Lower leg skin (tissue), 3 donors: ENCODE measurements around the gene COMMD10.

Source experiments
- CTCF ChIP-seq, 3 donors: fragments of 450-650 bp; IDR thresholded peaks; one replicate each; pipeline ENCODE4 v1.5.1; 2016; ENCODE audit warnings: antibody characterized with exemption in 3 of 3, mild to moderate bottlenecking in 3 of 3, moderate library complexity in 2 of 3
- POLR2A ChIP-seq, 2 donors: fragments of 450-650 bp; IDR thresholded peaks; one replicate each; pipeline ENCODE4 v1.6.1; 2016 to 2017; ENCODE audit warnings: antibody characterized with exemption in 2 of 2, mild to moderate bottlenecking in 1 of 2, moderate library complexity in 1 of 2

GRCh38 chr5:116256717-116257116 lies 171.9 kb downstream of the COMMD10 start:
- no peak for TF ChIP-seq CTCF (IDR thresholded peaks at IDR 0.05)
- TF ChIP-seq POLR2A (IDR thresholded peaks at IDR 0.05) = no peak
